HG03354 (cell line): ENCODE results near the gene XRCC3.

Experiments
- ATAC-seq: cut with Tn5 transposase; IDR thresholded peaks from one replicate; pipeline ENCODE4 v1.9.1; 2021; ENCODE audit warnings: mild to moderate bottlenecking; ENCODE audit not compliant: unreplicated experiment, poor library complexity, severe bottlenecking

The XRCC3 gene

DNA sequence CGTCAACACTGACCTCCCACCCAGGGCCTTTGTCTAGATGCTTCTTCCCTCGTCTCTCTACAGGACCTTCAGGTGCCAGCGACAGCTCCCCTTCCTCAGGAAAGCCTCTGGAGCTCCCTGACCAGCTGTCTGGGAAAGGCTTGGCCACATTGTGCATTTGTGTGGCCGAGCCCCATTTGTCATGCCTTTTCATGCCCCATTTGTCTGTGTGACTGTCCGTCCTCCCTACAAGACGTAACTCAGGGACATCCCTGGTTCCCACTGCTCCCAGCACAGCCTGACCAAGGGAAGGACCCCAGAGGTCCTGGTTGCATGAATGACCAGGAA lies 24.2 kb upstream of the XRCC3 start:
- no peak for ATAC-seq

DNA sequence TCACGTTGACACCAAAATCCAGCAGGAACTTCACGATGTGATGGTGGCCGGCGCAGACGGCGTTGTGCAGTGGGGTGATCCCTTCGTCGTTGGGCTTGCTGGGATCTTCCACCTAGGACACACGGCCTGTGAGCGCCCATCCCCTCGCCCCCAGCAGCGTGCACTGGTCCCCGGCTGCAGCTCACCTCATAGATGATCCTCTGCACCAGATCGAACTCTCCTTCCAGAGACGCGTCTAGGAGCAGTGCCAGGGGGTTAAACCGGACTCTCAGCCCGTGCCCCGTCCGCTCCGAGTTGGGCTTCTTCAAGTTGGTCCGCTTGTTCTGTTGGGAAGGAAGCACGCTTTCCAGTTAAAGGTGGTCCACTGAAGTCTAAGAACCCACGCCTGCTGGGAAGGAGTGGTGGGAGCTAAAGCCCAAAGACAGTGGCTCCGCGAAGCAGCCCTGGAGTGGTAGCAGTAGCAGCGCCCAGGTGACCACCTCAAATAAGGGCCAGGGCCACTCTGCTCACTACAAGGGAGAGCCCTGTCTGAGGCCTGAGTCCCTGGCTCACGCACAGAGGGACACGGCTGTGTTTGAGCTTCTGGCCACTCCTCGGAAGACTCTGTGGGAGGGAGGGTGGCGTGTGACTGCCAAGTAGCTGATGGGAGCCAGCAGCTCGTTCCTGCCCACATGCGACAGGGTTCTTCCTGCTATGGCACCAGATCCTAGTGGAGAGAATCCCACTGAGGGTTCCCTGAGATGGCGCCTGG lies 23.6 kb upstream of the XRCC3 start:
- ATAC-seq, result no peak

DNA sequence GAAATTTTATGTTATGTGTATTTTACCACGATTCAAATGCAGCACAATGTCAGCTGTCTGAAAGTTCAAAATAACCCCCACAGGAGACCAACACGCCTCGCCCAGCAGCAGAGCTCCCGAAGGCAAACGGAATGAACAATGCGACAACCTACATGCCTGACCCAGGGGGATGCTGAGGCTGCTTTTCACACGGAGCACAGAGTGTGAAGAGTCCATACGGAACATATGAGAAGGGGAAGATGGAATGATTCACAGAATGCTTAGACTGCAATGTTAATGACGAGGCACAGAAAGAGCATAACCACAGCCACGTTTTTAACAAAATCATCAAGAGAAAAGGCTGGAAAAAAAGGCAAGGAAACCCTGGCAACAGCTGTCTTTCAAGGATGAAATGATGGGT lies 22.9 kb upstream of the XRCC3 start:
- ATAC-seq, result no peak

DNA sequence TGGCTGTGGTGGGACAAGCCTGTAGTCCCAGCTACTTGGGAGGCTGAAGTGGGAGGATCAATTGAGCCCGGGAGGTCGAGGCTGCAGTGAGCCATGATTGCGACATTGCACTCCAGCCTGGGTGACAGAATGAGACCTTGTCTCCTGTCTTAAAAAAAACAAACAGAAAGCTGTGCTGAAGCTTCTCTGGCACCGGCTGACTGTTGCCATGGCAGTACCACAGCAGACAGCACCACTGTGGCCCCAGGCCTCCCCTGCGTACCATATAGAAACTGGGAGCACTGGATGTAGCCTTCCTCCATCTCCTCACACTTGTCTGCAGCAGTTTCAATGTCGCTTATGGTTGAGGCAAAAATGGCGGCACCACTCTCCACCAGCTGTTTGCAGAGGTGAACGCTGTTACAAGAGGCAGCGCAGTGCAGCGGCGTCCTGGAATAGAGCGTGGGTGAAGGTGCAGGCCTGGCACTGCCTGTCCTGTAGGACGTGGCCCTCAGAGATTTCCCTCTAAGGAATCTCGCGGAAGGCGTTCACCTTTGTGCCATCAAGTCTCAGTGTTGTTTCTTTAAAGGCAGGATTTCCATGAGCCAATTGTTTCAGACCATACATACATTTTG lies 22.3 kb upstream of the XRCC3 start:
- ATAC-seq, result no peak

DNA sequence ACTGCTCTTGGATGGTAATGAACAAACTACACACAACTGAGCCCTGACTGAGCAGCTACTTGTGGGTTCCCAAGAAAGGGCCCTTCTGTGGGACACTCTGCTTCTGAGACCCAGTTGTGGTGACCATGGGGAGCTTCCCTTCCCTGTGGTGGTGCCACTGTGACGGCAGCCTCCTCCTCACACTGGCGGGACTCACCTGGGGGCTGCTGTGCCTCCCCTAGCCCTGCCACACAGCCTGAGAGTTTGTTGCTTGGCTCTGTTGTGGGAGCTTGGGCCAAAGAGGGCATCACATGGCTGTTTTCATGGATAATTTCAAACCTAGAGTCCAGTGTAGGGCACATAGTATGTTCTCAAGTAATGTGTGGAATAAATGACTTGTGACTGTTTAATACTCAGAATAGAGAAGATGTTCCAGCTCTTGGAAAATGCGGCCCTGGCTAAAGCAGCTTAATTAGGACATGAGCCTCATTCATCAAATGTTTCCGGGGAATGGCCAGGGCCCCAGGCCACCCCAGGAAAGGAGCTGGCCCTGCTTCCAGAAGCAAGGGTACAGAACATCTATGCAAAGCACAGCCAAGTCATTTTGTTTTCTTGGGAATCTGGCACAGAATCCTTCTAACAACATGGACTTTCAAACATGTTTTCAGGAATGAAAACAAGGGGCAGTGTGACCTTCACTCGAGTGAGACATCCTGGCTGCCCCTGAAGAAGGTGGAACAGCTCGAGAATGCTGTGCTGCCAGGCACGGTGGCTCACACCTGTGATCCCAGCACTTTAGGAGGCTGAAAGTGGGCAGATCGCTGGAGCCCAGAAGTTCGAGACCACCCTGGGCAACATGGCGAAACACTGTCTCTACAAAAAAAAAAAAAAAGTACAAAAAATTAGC lies 21.5 kb upstream of the XRCC3 start:
- no peak for ATAC-seq

DNA sequence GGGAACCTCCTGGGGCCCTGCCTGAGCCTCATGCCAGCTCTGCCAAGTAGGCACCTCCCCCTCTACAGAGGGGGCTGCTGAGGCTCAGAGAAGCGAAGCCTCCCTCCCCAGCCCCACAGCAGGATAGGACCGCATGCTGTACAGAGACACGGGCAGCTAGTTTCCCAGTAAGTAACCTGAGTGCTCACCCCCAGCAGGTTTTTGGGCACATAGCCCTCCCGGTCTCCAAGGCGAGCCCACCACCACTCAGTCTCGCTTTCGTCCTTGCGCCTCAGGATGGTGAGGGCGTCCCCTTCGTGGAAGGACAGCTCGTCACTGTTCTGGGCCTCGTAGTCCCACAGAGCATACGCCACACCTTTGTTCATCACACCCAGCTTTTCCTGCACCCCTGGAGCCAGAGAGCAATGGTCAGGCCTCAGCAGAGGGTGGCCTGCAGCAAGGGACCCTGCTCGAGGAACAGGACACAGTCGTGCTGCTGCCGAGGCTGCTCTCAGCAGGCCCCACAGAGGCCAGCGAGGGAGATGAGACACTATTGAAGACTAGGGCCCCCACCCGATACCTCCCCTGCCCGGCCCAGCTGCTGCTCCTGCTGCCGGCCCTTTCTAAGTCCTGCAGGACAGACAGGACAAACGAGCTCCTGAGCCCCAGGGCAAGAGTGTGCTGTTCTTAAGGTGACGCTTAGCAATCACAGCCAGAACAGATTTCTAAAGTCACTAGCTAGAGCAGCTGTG lies 20.7 kb upstream of the XRCC3 start:
- no peak for ATAC-seq

DNA sequence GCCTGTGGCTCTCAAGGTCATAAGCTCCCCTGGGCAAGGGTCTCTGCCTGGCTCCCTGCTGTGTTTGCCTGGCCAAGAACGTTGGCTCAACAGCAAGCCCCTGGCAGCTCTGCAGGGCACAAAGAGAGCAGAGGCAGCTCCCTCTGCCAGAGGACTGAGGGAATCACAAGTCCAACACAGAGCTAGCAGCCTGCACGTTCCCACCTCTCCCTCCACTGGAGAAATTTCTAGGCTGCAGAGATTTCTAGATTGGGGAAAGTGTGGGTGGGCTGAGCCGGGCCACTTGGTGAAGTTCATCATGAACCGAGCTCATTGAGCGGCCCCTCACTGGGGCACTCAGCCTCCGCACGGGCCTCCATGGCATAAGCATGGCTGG lies 20.2 kb upstream of the XRCC3 start:
- no peak for ATAC-seq

DNA sequence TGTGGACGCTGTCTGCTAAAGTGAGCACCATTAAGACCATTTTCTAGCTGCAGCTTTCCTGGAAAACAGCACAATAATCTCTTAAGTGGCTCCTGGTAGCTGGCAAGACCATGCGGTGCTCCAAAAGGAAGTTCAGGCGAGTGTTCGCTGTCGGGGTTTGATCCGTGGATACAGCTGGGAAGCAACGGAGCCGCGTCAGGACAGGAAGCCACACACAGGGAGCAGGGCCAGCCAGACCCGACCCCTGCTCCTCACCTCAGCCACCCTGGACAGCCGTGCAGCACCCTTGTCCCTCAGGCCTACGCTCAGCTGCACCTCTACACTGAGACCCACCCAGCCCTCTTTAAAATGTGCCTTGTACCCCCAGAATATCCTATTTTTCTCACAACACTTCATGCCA lies 19.8 kb upstream of the XRCC3 start:
- no peak for ATAC-seq

DNA sequence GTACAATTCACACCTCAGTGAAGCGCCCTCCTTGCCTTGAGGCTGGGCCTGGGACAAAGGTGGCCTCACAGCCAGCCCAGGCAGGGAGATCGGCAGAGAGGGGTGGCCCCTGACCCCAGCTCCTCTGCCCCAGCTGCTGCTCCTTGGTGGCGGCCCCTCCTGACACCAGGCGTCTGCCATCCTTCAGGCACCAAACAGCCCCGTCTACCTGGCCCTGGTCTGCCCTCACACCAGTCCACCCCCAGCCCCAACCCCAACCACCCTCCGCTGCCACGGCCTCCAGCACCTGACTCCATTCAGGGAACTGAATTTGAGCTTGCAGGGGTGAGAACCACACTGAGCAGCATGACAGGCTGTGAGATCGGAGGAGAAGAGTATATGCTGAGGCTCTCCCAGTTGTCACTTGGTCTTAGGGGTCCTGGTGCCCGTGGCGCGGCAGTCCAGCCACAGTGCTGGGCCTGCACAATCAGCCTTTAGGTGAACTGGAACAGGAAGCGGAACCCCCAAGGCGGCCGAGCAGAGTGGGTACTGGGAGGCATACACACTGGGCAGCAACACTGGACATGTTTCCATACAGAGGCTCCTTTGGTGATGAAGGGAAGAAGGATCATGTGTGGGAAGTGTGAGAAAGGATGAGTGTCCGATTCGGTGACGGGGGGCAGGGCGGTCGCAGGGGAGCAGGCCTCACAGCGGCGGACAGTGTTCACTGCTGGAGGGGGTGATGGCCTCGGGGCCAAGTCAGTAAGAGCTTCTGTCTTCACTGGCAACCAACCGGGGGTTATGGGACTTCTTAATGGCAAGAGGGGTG lies 19.0 kb upstream of the XRCC3 start:
- no peak for ATAC-seq

DNA sequence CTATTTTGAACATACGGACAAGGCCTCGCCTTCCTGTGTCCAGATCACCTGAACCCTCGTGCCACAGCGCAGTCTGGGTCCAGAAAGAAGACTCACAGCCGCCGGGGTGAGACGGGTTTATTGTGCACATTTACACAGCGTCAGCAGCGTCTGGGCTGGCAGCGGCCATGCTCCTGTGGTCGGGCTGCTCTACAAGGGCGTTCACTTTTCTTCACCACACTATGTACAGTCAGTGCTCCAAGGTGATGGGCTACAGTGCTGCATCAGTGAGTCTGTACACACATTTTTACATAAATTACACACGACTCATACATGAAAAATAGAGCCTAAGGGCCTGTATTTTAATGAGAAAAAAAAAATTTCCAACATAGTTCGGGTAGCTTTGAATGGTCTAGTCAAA lies 18.4 kb upstream of the XRCC3 start:
- no peak for ATAC-seq

DNA sequence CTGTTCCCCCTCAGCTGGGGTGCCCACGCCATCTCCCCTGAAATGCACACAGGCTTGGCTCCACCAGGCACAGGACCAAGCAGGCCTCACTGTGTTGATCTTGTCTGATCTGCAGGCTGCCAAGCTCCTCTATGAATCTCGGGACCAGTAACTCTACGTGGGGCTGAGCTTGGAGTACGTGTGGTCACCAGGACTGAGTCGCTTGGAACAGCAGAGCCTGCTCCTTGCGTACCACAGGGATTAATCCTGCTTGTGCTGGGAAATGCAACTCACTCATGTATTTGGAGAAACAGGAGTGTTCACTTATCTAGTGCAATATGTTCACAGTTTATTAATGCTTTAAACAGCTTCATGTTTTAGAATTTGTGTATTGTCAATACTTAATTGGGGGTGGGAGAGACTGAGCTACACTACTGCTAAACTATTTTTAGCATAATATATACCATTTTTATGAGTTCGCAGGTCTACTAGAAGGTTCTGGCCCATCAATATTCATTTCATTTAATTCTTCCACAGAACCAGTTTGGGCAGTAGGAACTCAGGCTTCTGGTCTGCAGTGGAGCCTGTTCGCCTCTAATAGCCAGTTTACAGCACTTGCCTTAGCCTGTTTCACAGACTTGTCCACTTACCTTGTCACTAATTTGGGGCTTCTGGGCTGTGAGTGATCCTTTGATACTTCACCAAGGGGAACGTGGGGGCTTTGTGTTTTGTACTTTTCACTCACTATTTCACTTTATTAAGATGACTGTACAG lies 17.8 kb upstream of the XRCC3 start:
- no peak for ATAC-seq

DNA sequence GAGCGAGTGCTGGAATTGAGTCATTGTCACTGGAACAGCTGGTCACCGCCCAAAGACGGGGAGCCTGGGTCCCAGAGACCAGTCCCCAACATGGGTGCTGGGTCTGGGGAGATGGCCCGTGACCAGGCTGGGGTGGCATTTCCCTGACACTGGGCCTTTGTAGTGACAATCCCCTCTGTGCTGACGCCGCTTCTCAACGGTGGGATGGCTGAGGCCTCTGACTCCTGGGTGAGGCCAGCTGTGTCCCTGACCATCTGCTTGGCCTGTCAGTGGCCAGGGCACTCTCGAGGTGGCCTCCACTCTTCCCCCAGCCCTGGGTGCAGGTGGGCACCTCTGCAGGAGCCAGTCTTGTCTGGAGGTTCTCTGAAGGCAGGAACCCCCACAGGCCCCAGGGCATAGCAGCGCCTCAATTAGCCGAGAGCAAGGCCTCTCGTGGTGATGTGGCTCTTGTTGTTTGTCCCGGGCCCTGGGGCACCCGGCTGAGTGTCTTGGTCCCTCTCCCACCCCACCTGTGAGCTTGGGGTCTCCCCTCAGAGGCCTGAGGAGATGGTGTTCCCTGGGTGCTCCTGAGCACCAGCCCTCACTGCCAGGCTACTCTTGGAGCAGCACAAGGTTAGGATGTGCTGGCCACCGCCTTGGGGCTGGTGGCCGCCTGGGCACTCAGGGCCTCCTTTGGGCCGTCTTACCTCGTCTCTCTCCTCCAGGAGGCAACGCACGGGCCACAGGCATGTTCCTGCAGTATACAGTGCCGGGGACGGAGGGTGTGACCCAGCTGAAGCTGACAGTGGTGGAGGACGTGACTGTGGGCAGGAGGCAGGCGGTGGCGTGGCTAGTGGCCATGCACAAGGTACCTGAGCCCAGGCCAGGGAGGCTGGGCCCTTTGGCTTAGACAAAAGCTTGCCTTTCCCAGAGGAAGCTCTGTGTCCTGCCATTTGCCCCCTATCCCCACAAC lies 16.9 kb upstream of the XRCC3 start:
- ATAC-seq, result no peak

DNA sequence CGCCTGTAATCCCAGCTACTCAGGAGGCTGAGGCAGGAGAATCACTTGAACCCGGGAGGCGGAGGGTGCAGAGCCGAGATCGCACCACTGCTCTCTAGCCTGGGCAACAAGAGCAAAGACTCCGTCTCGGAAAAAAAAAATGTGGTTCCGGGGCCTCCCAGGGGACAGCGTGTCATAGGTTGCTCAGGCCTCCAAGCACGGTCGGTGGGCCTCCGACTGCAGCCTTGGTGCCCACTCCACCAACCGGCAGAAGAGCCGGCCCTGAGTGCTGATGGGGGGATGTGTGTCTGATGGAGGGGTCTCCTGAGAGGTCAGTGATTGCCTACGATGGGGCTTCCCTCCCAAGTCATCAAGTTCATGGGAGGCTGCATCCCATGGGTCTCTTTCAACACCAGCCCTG lies 16.2 kb upstream of the XRCC3 start:
- no peak for ATAC-seq

DNA sequence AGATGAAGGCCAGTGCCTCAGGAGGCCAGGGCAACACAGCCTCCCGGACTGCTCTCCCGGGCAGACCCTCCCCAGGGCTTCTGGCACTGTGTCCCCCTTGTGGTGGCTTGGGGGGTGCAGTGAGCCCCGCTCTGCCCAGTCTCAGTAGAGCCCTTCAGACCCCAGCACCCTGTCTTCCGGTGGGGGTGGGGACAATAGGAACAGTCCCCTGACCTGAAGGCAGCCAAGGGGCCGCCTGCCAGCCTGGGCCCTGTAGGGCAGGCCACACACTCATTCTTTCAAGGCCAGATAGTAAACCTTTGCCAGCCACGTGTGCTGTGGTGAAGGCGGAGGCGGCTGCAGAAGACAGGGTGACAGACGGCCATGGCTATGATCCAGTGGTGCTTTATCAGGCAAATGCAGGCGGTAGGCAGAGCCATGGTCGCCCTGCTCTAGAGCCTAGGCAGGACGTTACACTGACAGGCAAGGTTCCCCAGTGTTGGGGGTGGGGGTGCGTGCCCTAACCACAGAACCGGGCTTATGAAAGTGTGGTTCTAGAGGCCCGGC lies 15.3 kb upstream of the XRCC3 start:
- ATAC-seq, result no peak

DNA sequence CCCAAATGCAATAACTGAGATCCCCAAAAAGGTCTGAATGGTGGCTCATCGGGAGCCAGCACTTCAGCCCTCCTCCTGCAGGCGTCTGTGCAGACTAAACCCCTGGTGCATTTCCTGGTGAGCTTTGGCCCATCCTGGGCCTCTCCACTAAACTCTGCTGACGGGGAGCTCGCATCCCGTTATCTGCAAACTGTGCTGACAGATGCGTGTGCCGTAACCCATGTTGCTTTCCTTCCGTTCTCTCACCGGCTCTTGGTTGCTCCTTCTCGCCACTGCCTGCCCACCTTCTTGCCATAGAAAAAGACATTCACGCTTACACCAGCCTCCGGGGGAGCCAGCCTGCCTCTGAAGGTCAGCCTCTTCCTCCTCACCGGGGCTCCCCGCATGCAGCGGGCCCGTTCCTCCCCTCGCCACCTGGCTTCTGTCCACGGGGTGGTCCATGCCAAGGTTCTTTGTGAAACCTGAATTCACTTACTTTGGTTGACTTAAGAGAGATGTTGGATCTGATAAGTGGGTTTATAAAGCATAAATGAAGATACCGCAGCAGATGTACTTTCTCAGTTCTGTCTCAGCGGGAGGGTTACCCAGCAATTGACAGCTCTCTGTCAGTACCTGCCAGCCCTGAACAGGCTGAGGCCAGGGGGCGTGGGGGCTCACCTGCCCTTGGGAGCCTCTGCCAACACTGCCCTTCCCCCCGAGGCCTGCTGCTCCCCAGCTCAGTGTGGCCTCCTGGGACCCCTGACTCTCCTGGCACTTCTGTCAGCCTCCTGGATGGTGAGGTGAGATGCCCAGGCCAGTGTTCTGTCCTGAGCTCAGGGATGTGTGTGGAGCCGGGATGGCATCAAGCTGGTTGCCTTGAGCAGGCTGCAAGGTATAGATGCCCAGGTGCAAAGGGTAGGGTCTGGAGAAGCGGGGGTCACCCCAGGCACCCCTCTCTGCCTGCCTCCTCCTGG lies 14.5 kb upstream of the XRCC3 start:
- no peak for ATAC-seq

DNA sequence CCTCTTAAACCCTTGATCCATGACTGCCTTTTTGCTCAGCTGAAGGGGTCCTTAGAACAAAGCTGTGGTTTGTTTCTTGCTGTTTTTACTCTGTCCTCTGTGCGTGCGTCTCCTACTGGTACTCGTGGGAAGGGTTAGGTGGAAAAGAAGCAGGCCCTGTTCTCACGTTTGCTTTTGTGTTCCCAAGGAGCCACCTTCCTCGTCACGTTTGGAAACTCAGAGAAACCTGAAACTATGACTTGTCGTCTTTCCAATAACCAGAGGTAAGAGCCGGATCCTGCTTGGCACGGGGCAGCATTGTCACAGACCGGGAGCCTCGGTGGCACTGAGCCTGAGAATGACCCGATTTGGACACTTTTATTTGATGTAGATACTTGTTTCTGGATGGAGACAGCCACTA lies 13.5 kb upstream of the XRCC3 start:
- no peak for ATAC-seq
